NB4 (cell line): ENCODE measurements around the gene AFF3.

Experiments
- CTCF ChIP-seq: IDR thresholded peaks from one replicate; pipeline ENCODE4 v1.5.1; 2012; ENCODE audit warnings: low read depth, low read length
- POLR2A ChIP-seq: IDR thresholded peaks from 2 replicates; pipeline ENCODE4 v1.6.1; 2011; ENCODE audit warnings: mild to moderate bottlenecking; ENCODE audit not compliant: insufficient read length; ENCODE audit errors: extremely low read depth

GRCh38 chr2:99925960-99926359 lies 216.4 kb downstream of the AFF3 start:
- no peak for TF ChIP-seq CTCF
- TF ChIP-seq POLR2A: no peak
